ENCODE results near the gene CAPZB. TPM values are rescaled to one million over a fixed set of nuclear protein-coding genes. Genes with fewer than 3 reads are reported as not detected.
A peak's percentile ranks its signal among the peaks of the same experiment; 100 is the strongest.

CAPZB gene
- total RNA-seq, 1 experiment from 2014 or later: 348 TPM

- no peak overlapping the region for H4K91ac ChIP-seq (ENCODE audit: insufficient read length, low read depth, low read length)
- H4K8ac ChIP-seq (replicated peaks; ENCODE audit: insufficient read length, low read depth, low read length): no peak overlapping the region
- Mint-ChIP-seq H3K4me3 (no peak overlapping the region), H3K27ac (peak overlapping the region in 2 of 3 experiments; percentile 34 to 40; a peak in 1 of 7 replicates), H3K4me1 (peaks cover 6 to 14% of the 10 kb centered on the region in 2 experiments), H3K27me3 (ENCODE audit: low read depth) (no peaks in the 10 kb centered on the region; the same call in none of the 2 replicates), H3K36me3 (ENCODE audit: insufficient read depth in 1 of 3, low read depth in 3 of 3) (peaks cover 17 to 59% (median 37%) of the 10 kb centered on the region in 3 experiments; a peak in 6 of 7 replicates), H3K9me3 (no peaks in the 10 kb centered on the region)
- no peak overlapping the region for H3K23ac ChIP-seq (ENCODE audit: insufficient read length, low read depth, low read length)
- H3K4me2 ChIP-seq (ENCODE audit: insufficient read depth, insufficient read length, low read length): no peak overlapping the region
- no peak for DNase-seq
- H2BK120ac ChIP-seq (ENCODE audit: low read depth, low read length, poor library complexity, severe bottlenecking): no peak overlapping the region
- no peak overlapping the region for H2BK12ac ChIP-seq (ENCODE audit: insufficient read length, low read depth, low read length)
- H3K27ac ChIP-seq (ENCODE audit: insufficient read length, low read depth, low read length): no peak overlapping the region
- H3T11ph ChIP-seq (ENCODE audit: low read length): no peak overlapping the region
- no peak overlapping the region for H2AFZ ChIP-seq (ENCODE audit: low read length)
- H2BK5ac ChIP-seq (ENCODE audit: insufficient read length, low read length): no peak overlapping the region
- H3K79me2 ChIP-seq (ENCODE audit: insufficient read depth, low read length): no peaks in the 10 kb centered on the region
- no peak overlapping the region for H2AK5ac ChIP-seq (ENCODE audit: insufficient read length, low read length)
- no peak overlapping the region for H2BK15ac ChIP-seq (ENCODE audit: low read depth, low read length)
- H4K20me1 ChIP-seq (ENCODE audit: control insufficient read depth, insufficient read depth, insufficient read length): no peaks in the 10 kb centered on the region
- H3K23me2 ChIP-seq (ENCODE audit: insufficient read length, low read depth, low read length, poor library complexity, severe bottlenecking): no peaks in the 10 kb centered on the region
- H3K4me1 ChIP-seq (ENCODE audit: insufficient read depth, low read length): peaks cover 2% of the 10 kb centered on the region; the same call in 1 of the 2 replicates
- H3K18ac ChIP-seq (ENCODE audit: insufficient read length, low read depth, low read length): no peak overlapping the region
- H3K79me1 ChIP-seq (ENCODE audit: insufficient read depth, low read depth, low read length, poor library complexity, severe bottlenecking): no peaks in the 10 kb centered on the region
- H4K5ac ChIP-seq (ENCODE audit: insufficient read length, low read depth, low read length): no peak overlapping the region
- H3K9ac ChIP-seq (ENCODE audit: extremely low read depth, insufficient read length, low read length): no peak overlapping the region
- H3K27me3 ChIP-seq (ENCODE audit: insufficient read depth, low read length): no peaks in the 10 kb centered on the region
- H3K56ac ChIP-seq (ENCODE audit: insufficient read length, low read depth, low read length): no peak overlapping the region
- H2BK20ac ChIP-seq (ENCODE audit: low read depth, low read length, poor library complexity, severe bottlenecking): no peak overlapping the region
- H3K4ac ChIP-seq (ENCODE audit: low read depth, low read length): no peak overlapping the region
- H3K9me3 ChIP-seq (ENCODE audit: control insufficient read depth, low read depth, low read length): no peaks in the 10 kb centered on the region
- H3K14ac ChIP-seq (ENCODE audit: insufficient read depth, low read length): no peak overlapping the region
- TF ChIP-seq CTCF (conservative IDR thresholded peaks at IDR 0.05): no peak
- no CpG with 5 or more reads among the region's 8 CpGs for WGBS (ENCODE audit: extremely low coverage, insufficient read length, low lambda C conversion rate)
Observed at GRCh38 chr1:19345391-19345790, 139.9 kb downstream of the CAPZB start.

All from H9 (cell line).